HG03060 (cell line): Measurements from ENCODE around the gene DYNC1I1.

ENCODE experiments used
- ATAC-seq: cut with Tn5 transposase; IDR thresholded peaks from one replicate; pipeline ENCODE4 v1.9.1; 2021; ENCODE audit warnings: low read depth, moderate number of reproducible peaks; ENCODE audit not compliant: unreplicated experiment

DYNC1I1 gene

DNA sequence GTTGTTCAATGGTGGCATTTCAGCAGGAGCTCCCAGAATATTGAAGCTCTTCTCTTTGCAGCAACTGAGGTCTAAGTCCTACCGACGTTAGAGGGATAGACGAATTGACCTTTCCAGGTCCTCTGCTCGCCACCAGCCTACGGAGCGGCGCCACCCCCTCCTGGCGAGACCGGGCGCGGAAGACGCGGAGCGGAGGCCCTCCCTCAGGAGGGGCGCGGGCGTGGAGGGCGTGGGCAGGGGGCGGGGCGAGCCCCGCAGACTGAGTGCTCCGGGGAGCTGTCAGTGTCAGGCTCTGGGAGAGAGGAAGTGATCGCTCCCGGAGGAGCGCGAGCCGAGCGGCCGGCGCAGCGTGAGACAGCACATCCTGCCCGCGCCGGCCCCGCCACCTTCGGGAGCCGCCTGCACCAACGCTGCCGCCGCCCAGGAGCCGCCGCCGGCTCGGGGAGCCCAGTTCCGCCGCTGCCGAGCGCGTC is at the start of gene DYNC1I1:
Gene DYNC1I1 (plus strand): TSS at position 257 of the 473 bp plus-strand sequence. CDS start 32,176 bp downstream, outside the sequence.
- peak; percentile 57 for ATAC-seq

GRCh38 chr7:95723583-95724180 is 48.7 kb upstream of the DYNC1I1 start:
- ATAC-seq: no peak

DNA sequence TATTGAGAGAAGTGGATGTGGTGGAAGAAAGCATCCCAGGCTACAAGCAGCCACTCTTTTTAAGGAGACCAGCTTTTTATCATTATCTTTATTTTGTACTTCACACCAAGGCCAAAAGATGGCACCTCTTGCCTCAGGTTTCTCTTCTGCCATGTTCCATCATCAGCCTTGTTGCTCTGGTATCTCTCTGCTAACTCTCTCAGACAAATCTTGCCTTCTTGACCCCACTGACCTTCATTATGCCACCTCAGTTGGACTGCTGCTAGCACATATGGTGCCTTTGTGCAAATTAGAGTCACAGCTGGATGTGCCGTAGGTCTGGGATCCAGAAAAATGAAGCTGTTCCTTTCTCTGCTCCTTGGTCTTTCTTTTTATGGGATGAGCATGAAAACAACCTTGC is 47.1 kb upstream of the DYNC1I1 start:
- ATAC-seq: no peak

DNA sequence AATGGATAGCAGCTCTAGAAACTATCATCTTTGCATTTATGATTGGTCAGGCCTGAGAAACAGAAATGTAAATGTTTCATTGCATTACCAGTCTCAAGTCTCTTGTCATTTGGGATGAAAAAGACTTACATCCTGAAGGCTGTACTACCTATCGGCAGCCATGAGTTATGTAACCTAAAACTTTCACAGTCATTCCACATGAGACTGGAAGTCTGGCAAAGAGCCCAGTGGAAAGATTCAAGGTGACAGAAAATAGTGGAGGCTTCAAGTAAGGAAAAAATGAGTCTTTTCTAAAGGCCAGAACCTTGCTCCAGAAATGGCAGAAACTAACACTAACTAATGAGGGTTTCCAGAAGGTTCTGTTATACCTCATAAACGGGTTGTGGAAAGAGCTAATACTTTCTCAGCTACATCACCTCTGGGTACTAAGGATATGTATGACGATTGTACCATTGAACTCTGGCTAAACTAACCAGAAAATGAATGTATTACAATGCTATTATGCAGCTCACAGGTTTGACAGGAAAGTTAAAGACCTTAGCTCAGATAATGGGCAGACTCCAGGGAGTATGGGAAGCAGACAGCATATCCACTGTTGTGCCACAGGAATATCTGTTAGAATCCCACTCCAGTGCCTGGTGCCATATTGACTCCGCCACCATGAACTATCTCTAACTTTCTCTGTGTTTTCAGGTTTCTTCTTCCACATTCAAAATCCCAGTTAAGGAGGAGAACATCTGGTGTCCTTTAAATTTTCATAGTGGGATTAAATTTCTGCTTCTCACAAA is 41.7 kb upstream of the DYNC1I1 start:
- no peak for ATAC-seq

DNA sequence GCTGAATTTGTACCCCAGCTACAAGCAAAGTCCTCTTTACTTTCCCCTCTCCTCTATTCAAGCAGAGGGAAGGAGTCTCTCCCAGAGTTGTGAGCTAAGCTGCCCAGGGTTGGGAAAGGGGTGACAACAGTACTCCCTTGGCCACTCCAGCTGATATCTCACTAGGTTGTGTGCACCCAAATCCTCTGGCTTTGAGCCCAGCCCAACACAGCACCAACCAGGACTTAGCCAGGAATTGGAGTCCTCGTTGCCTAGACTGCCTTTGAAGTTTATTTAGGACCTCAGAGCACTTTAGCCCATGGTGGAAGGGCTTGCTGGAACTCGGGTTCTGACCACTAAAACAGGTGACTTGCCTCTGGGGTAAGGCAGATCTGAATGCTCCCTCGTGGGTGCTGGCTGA is 35.7 kb upstream of the DYNC1I1 start:
- no peak for ATAC-seq

DNA sequence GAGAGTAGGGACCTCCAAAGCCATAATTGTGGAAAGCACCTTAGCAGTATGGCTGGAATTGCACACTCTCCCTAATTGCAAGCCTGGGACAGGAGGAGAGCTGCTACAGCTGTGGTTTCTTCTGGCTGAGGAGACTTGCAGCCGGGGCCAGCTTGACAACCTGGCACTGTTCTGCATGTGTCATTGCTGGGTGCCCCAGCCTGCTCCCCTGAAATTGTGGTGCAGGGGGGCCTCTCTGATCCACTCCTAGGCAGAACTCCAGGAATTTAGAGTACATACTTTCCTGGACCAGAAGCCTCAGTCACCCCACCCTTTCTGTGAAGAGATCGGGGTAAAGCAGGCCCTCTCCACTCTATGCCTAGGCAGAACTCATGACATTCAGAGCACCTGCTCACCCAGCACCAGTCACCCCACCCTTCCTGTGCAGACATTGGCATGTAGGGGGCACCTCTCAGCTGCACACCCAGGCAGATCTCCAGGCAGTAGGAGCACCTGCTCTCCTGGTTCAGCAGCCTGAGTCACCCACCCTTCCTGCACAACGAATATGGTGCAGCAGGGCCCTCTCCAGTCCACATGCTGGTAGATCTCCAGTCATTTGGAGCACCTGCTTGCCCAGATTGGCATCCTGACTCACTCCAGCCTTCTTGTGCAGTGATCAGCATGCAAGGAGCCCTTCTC is 34.4 kb upstream of the DYNC1I1 start:
- ATAC-seq: no peak

GRCh38 chr7:95749044-95749443 is 23.3 kb upstream of the DYNC1I1 start:
- no peak for ATAC-seq

GRCh38 chr7:95749515-95749914 is 22.8 kb upstream of the DYNC1I1 start:
- ATAC-seq: no peak

DNA sequence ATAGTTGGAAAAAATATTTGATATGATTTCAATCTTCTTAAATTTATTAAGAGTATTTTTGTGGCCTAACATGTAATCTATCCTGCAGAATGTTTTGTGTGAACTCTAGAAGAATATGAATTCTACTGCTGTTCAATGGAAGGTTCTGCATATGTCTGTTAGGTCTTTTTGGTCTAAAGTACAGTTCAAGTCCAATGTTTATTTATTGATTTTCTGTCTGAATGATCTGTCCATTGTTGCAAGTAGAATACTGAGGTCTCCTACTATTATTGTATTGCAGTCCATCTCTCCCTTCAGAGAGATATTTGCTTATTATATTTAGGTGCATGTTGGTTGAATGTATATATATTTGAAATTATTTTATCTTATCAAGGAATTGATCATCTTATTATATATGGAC is 18.9 kb upstream of the DYNC1I1 start:
- ATAC-seq: no peak

DNA sequence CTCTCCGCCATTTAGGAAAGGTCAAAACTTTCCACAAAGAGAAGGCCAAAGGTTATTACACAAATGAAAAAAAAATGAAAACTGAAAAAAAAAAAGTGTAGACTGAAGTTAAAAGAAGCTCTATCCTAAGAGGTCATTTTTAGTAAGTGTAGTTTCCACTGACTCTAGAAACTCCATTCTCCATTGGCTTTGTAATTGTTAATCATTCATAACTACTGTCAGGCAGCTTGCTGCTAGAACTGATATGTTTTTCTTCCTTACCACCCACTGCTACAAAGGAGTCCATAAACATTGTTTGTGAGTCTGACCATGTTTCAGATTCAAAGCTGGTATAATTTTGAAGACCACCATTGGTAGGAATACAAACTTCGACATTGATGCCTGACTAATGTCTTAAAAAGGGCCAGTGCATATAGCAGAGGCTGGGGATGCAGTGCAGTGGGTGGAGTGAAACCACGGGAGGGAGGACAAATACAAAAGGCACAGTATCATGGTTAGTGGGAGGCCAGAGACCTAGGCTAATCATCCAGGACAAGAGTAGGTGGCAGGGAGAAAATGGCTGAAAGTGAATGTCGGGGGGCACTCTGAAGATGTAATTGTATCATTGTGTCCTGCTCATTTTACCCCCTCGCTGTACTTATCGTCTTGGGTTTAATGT is 16.9 kb upstream of the DYNC1I1 start:
- no peak for ATAC-seq

GRCh38 chr7:95758187-95758586 is 14.2 kb upstream of the DYNC1I1 start:
- ATAC-seq: no peak

GRCh38 chr7:95766086-95766485 is 6.3 kb upstream of the DYNC1I1 start:
- no peak for ATAC-seq

DNA sequence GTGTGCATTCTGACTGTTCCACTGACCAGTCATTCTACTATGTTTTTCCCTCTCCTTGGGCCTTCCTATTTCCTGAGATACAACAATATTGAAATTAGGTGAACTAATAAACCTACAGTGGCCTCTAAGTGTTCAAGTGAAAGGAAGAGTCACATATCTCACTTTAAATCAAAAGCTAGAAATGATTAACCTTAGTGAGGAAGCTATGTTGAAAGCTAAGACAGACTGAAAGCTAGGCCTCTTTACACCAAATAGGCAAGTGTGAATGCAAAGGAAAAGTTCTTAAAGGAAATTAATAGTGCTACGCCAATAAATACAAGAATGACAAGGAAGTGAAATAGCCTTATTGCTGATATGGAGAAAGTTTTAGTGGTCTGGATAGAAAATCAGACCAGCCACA is 5.7 kb upstream of the DYNC1I1 start:
- ATAC-seq: no peak

- no peak for ATAC-seq
These were observed 622 bp downstream of the DYNC1I1 start for GRCh38 chr7:95772771-95773581.

DNA sequence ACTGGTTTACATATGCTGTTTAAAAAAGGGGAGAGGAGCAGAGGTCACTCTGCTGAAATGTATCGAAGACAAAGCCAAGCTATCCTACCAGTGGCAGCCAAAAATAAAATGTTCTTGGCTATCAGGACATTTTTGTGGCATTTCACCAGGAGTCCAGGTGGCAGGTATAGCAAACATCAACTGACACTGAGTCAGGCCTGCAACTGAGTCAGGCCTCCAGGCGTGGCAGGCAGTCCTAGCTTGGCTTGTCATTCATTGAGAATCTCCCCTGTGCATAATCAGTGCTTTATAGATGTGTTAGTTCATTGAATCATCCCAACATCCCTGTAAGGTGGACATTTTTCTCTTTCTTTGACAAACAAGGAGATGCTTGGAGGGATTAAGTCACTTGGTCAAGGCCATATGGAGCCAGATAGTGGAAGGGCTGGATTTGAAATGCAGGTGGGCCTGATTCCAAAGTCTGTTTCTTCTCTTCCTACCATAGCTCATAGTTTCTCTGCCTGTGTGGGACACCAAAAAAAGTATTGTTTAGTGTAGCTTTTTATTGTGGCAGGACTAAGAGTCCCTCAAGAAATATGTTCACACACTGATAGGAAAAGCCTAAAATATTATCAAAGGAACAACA is 4.3 kb downstream of the DYNC1I1 start:
- ATAC-seq: no peak

DNA sequence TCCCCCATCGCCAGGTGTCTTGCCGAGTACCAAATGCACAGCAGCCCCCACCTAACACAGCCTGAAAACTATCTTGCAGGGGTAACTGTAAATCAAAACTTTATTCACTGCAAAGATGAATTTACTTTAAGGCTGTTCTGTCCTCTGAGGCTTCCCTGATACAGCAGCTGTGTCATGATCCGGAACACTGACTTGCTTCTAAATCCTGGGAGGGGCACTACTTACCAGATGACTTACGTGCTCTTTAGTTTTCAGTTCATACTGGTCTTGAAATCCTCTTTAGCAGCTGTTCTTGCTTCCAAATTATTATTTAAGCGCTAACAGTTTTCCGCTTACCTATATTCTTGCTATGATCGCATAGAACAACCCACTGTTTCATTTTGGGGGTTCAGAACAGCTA is 4.9 kb downstream of the DYNC1I1 start:
- ATAC-seq: no peak

- no peak for ATAC-seq
These were observed 8.3 kb downstream of the DYNC1I1 start for GRCh38 chr7:95780665-95781064.

- no peak for ATAC-seq
These were observed 9.7 kb downstream of the DYNC1I1 start for GRCh38 chr7:95781961-95782586.

DNA sequence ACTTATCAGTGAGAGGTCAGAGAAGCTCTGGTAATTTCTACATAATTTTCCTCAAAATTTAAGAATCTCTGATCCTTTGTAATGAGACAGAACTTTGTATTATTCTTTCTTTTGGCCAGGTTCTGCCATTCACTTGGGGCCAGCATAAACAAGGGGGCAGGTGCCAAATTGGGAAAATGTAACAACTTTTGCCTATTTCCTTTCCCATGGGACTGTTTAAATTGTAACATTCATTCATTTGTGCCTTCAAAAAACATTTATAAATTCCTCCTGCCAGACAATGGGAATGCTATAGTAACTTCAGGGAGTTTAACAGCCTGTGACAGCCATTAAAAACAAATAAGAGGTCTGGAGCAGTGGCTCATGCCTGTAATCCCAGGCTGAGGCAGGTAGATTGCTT is 12.4 kb downstream of the DYNC1I1 start:
- ATAC-seq: no peak
